Activated CD4-positive, alpha-beta T cell treated with anti-CD3 and anti-CD28 coated beads, Interleukin-2, amount 50 U/mL, for 16 hours (primary cell): ENCODE data around the gene GTF2H2.
"Not testable (repeated sequence)": the region's sequence is repeated elsewhere in the genome, so short reads cannot be mapped to it uniquely, and the experiment has no call there.

Experiments
- DNase-seq: peaks from one replicate; pipeline ENCODE4 v3.0.0-alpha.2; 2020

GTF2H2 gene

GRCh38 chr5:71011194-71011792 is 56.2 kb downstream of the GTF2H2 start:
- DNase-seq: no peak

- not testable (repeated sequence) for DNase-seq
Measured at GRCh38 chr5:71006983-71007382, 60.5 kb downstream of the GTF2H2 start.
